ENCODE data around the gene ETNK2.

- TF ChIP-seq, protein P1, sequence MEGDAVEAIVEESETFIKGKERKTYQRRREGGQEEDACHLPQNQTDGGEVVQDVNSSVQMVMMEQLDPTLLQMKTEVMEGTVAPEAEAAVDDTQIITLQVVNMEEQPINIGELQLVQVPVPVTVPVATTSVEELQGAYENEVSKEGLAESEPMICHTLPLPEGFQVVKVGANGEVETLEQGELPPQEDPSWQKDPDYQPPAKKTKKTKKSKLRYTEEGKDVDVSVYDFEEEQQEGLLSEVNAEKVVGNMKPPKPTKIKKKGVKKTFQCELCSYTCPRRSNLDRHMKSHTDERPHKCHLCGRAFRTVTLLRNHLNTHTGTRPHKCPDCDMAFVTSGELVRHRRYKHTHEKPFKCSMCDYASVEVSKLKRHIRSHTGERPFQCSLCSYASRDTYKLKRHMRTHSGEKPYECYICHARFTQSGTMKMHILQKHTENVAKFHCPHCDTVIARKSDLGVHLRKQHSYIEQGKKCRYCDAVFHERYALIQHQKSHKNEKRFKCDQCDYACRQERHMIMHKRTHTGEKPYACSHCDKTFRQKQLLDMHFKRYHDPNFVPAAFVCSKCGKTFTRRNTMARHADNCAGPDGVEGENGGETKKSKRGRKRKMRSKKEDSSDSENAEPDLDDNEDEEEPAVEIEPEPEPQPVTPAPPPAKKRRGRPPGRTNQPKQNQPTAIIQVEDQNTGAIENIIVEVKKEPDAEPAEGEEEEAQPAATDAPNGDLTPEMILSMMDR (IDR thresholded peaks at IDR 0.05): no peak
- no peak for TF ChIP-seq EZH2 (IDR thresholded peaks at IDR 0.05; ENCODE audit: borderline replicate concordance, insufficient read depth, low read depth, low read length, poor library complexity, severe bottlenecking)
These were observed 46.8 kb upstream of the ETNK2 start for GRCh38 chr1:204198348-204199340.
